ENCODE measurements around the gene CHRNA4. TPM values are rescaled to one million over a fixed set of nuclear protein-coding genes. Genes with fewer than 3 reads are reported as not detected.
"Not testable (repeated sequence)": the region's sequence is repeated elsewhere in the genome, so short reads cannot be mapped to it uniquely, and the experiment has no call there.

Gene CHRNA4
- total RNA-seq, 2 donors from 2014 or later: not detected

- Mint-ChIP-seq H3K36me3 (ENCODE audit: insufficient read depth in 2 of 2) (no peaks in the 10 kb centered on the region), H3K4me3 (no peak overlapping the region), H3K27ac (no peak overlapping the region), H3K27me3 (ENCODE audit: low read depth) (peaks cover 34% of the 10 kb centered on the region), H3K9me3 (peaks cover 3 to 6% of the 10 kb centered on the region in 2 donors), H3K4me1 (ENCODE audit: low read depth) (no peaks in the 10 kb centered on the region)
- ATAC-seq (replicated peaks in 1 of 2) (no peak), DNase-seq (no peak)
Measured at GRCh38 chr20:63342561-63343459, 18.3 kb downstream of the CHRNA4 start.

DNA sequence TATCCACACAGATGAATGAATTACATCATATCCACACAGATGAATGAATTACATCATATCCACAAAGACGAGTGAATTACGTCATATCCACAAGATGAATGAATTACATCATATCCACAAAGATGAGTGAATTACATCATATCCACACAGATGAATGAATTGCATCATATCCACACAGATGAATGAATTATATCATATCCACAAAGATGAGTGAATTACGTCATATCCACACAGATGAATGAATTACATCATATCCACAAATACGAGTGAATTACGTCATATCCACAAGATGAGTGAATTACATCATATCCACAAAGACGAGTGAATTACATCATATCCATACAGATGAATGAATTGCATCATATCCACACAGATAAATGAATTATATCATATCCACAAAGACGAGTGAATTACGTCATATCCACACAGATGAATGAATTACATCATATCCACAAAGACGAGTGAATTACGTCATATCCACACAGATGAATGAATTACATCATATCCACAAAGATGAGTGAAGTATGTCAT is 20.9 kb downstream of the CHRNA4 start:
- H3K4me1 Mint-ChIP-seq (ENCODE audit: low read depth); ATAC-seq (replicated peaks in 1 of 2); H3K9me3 Mint-ChIP-seq; H3K27ac Mint-ChIP-seq; DNase-seq; H3K36me3 Mint-ChIP-seq (ENCODE audit: insufficient read depth in 2 of 2); H3K4me3 Mint-ChIP-seq: not testable (repeated sequence)
- peaks cover 51% of the 10 kb centered on the region for H3K27me3 Mint-ChIP-seq (ENCODE audit: low read depth)

DNA sequence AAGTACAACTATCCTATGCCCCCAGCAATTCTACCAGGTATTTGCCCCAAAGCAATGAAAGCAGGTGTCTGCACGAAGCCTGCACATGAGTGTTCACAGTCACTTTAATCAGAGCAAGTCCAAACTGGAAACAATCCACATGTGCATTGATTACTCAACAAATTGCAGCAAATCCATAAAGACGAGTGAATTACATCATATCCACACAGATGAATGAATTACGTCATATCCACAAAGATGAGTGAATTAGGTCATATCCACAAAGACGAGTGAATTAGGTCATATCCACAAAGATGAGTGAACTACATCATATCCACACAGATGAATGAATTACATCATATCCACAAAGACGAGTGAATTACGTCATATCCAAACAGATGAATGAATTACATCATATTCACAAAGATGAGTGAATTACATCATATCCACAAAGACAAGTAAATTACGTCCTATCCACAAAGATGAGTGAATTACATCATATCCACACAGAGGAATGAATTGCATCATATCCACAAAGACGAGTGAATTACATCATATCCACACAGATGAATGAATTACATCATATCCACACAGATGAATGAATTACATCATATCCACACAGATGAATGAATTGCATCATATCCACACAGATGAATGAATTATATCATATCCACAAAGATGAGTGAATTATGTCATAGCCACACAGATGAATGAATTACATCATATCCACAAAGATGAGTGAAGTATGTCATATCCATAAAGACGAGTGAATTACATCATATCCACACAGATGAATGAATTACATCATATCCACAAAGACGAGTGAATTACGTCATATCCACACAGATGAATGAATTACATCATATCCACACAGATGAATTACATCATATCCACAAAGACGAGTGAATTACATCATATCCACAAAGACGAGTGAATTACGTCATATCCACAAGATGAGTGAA is 21.7 kb downstream of the CHRNA4 start:
- not testable (repeated sequence) for H3K4me1 Mint-ChIP-seq (ENCODE audit: low read depth); H3K9me3 Mint-ChIP-seq; H3K36me3 Mint-ChIP-seq (ENCODE audit: insufficient read depth in 2 of 2); H3K4me3 Mint-ChIP-seq; DNase-seq; ATAC-seq (replicated peaks in 1 of 2)
- Mint-ChIP-seq H3K27ac (peak overlapping the region; percentile 52), H3K27me3 (ENCODE audit: low read depth) (peaks cover 53% of the 10 kb centered on the region)

GRCh38 chr20:63337786-63338420 is 23.2 kb downstream of the CHRNA4 start:
- Mint-ChIP-seq H3K4me3 (no peak overlapping the region), H3K27ac (no peak overlapping the region), H3K9me3 (peaks cover 3 to 6% of the 10 kb centered on the region in 2 donors), H3K4me1 (ENCODE audit: low read depth) (no peaks in the 10 kb centered on the region), H3K36me3 (ENCODE audit: insufficient read depth in 2 of 2) (no peaks in the 10 kb centered on the region), H3K27me3 (ENCODE audit: low read depth) (peaks cover 53% of the 10 kb centered on the region)
- no peak for DNase-seq
- ATAC-seq (replicated peaks in 1 of 2): no peak

GRCh38 chr20:63336232-63336752 is 24.9 kb downstream of the CHRNA4 start:
- no peak overlapping the region for H3K4me3 Mint-ChIP-seq
- peaks cover 8 to 12% of the 10 kb centered on the region in 2 donors for H3K9me3 Mint-ChIP-seq
- H3K27me3 Mint-ChIP-seq (ENCODE audit: low read depth): peaks cover 41% of the 10 kb centered on the region
- DNase-seq: no peak
- H3K27ac Mint-ChIP-seq: no peak overlapping the region
- no peak for ATAC-seq (replicated peaks in 1 of 2)
- peaks cover 4 to 5% of the 10 kb centered on the region in 2 donors for H3K36me3 Mint-ChIP-seq (ENCODE audit: insufficient read depth in 2 of 2)
- H3K4me1 Mint-ChIP-seq (ENCODE audit: low read depth): no peaks in the 10 kb centered on the region

- H3K36me3 Mint-ChIP-seq (ENCODE audit: insufficient read depth in 2 of 2): peaks cover 4 to 5% of the 10 kb centered on the region in 2 donors
- no peak for DNase-seq
- H3K27me3 Mint-ChIP-seq (ENCODE audit: low read depth): peaks cover 36% of the 10 kb centered on the region
- no peak overlapping the region for H3K4me3 Mint-ChIP-seq
- no peak overlapping the region for H3K27ac Mint-ChIP-seq
- peaks cover 8 to 12% of the 10 kb centered on the region in 2 donors for H3K9me3 Mint-ChIP-seq
- no peaks in the 10 kb centered on the region for H3K4me1 Mint-ChIP-seq (ENCODE audit: low read depth)
- no peak for ATAC-seq (replicated peaks in 1 of 2)
Measured at GRCh38 chr20:63335711-63336110, 25.4 kb downstream of the CHRNA4 start.

DNA sequence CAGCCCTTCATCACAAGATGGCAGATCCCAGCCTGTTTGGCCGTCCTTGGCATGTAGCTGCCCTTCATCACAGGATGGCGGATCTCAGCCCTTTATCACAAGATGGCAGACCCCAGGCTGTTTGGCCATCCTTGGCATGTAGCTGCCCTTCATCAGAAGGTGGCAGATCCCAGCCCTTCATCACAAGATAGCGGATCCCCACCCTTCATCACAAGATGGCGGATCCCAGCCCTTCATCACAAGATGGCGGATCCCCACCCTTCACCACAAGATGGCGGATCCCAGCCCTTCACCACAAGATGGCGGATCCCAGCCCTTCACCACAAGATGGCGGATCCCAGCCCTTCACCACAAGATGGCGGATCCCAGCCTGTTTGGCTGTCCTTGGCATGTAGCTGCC is 26.1 kb downstream of the CHRNA4 start:
- DNase-seq; ATAC-seq (replicated peaks in 1 of 2); H3K27ac Mint-ChIP-seq; H3K4me3 Mint-ChIP-seq; H3K4me1 Mint-ChIP-seq (ENCODE audit: low read depth); H3K36me3 Mint-ChIP-seq (ENCODE audit: insufficient read depth in 2 of 2): not testable (repeated sequence)
- Mint-ChIP-seq H3K27me3 (ENCODE audit: low read depth) (peaks cover 33% of the 10 kb centered on the region), H3K9me3 (peaks cover 5 to 12% of the 10 kb centered on the region in 2 donors)

DNA sequence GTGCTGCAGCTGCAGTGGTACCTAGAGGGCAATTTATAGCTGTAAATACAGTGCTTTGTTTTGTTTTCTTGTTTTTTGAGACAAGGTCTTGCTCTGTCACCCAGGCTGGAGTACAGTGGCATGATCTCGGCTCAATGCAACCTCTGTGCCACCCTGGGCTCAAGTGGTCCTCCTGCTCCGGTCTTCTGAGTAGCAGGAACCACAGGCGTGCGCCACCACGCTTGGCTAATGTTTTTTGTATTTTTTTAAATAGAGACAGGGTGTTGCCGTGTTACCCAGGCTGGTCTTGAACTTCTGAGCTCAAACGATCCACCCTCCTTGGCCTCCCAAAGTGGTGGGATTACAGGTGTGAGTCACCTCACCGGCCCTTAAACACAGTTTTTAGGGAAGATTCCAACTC is 26.8 kb downstream of the CHRNA4 start:
- Mint-ChIP-seq H3K4me1 (ENCODE audit: low read depth) (no peaks in the 10 kb centered on the region), H3K27me3 (ENCODE audit: low read depth) (peaks cover 33% of the 10 kb centered on the region), H3K36me3 (ENCODE audit: insufficient read depth in 2 of 2) (peaks cover 4 to 5% of the 10 kb centered on the region in 2 donors), H3K27ac (no peak overlapping the region), H3K9me3 (peaks cover 5 to 9% of the 10 kb centered on the region in 2 donors), H3K4me3 (no peak overlapping the region)
- ATAC-seq (replicated peaks in 1 of 2) (no peak), DNase-seq (no peak)

DNA sequence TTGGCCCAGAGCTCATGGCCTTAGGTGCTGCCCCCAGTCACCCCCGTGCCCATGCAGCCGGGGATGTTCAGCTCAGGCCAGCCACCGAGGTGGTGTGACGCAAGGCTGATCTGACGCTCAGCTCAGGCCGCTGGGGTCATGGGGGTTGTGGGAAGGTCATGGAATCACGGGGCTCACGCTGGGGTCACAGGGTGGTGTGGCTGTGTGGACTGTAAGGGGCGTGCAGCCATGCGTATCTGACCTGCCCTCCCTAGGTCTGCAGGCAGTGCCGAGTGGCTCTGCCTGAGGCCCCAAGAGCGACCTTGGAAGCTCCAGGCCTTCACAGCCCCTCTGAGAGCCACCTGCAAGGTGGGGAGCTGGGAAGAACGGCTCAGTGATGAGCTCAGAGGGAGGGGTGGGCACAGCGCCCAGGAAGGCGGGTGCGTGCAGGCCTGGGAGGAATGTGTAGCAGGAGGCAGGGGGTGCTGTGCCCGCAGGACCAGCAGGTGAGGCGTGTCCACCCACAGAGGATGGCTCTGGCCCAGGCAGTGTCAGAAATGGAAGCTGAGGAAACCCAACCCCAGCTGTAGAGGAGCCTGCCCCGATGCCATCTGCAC is 27.8 kb downstream of the CHRNA4 start:
- Mint-ChIP-seq H3K9me3 (peaks cover 5 to 6% of the 10 kb centered on the region in 2 donors), H3K27me3 (ENCODE audit: low read depth) (peaks cover 25% of the 10 kb centered on the region)

DNA sequence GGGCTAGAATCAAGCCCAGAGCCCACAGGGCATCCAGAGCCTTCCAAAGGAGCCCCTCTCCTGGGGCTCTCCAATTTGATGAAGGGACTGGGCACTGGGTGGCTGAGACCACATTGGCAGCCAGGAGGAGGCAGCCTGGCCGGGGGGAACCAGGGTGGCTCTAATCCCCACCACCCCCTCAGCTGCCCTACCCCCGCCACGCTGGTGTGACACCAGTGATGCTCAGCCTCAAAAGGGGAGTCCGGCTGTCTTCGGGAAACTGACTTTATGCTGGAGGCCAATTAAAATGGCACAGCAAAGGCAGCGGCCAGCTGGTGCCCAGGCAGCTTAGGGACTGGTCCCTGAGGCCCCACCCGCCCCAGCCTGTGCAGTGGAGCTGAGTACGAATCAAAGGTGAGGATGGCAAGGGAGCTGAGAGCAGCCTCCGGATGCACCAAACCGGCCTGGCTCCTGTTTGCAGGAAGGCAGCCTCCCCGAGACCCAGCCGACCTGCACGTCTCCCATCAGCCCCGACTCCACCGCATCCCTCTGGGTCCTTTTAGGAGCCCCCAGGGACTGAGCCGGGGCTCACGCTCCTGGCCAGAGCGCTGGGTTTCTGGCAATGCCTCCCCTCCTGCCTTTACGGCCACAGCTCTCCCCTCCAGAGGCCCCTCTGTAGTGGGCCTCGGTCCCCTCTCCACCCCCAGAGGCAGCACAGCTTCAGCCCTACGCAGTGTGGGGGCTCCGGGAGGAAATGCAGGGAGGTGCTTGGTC is 28.5 kb downstream of the CHRNA4 start:
- no peaks in the 10 kb centered on the region for H3K4me1 Mint-ChIP-seq (ENCODE audit: low read depth)
- peaks cover 19% of the 10 kb centered on the region for H3K27me3 Mint-ChIP-seq (ENCODE audit: low read depth)
- peaks cover 5 to 6% of the 10 kb centered on the region in 2 donors for H3K9me3 Mint-ChIP-seq
- no peak overlapping the region for H3K27ac Mint-ChIP-seq
- DNase-seq (no peak), ATAC-seq (replicated peaks in 1 of 2) (no peak)
- no peak overlapping the region for H3K4me3 Mint-ChIP-seq
- peaks cover 4 to 5% of the 10 kb centered on the region in 2 donors for H3K36me3 Mint-ChIP-seq (ENCODE audit: insufficient read depth in 2 of 2)

More for the DNA sequence above, 27.8 kb downstream of the CHRNA4 start:
- peaks cover 4 to 5% of the 10 kb centered on the region in 2 donors for H3K36me3 Mint-ChIP-seq (ENCODE audit: insufficient read depth in 2 of 2)
- H3K4me3 Mint-ChIP-seq: no peak overlapping the region
- no peak overlapping the region for H3K27ac Mint-ChIP-seq
- no peak for ATAC-seq (replicated peaks in 1 of 2)
- H3K4me1 Mint-ChIP-seq (ENCODE audit: low read depth): no peaks in the 10 kb centered on the region
- DNase-seq: no peak

DNA sequence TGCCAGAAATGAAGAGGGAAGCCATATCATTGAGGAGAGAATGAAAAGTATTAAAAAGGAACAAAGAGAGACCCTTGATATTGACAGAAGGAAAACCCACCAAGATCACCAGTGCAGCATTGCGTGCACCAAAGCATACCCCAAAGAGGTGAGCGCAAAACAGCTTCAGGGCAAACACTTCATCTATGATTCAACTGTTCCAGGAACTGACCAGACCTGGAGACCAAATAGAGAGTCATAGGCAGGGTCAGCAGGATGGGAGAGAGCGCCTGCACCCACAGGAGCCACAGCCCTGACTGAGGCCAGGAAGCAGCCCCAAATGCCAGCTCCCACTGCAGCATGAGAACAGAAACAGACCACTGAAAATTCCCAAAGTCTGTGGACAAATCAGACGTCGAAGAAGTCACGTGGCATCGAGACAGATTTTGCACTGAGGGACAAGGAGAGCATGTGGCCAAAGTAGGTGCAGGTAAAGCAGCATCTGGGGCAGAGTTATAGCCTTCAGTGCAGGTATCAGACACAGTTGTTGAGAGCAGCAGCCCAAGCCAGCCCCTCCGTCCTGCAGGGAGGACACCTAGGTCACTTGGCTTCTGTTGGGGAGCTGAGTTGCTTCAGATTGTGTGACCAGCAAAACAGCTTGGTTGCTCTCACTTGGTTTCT is 29.3 kb downstream of the CHRNA4 start:
- H3K27ac Mint-ChIP-seq: no peak overlapping the region
- H3K4me1 Mint-ChIP-seq (ENCODE audit: low read depth): no peaks in the 10 kb centered on the region
- ATAC-seq (replicated peaks in 1 of 2): no peak

More for the DNA sequence above, 29.3 kb downstream of the CHRNA4 start:
- H3K9me3 Mint-ChIP-seq: peaks cover 5 to 6% of the 10 kb centered on the region in 2 donors
- H3K27me3 Mint-ChIP-seq (ENCODE audit: low read depth): peaks cover 13% of the 10 kb centered on the region
- no peak for DNase-seq
- no peak overlapping the region for H3K4me3 Mint-ChIP-seq
- H3K36me3 Mint-ChIP-seq (ENCODE audit: insufficient read depth in 2 of 2): peaks cover 4 to 5% of the 10 kb centered on the region in 2 donors

All from activated T-cell treated with anti-CD3 and anti-CD28 coated beads, Interleukin-2, amount 50 U/mL, for 72 hours (primary cell).